ENCODE data around the gene KIF26A.

The KIF26A gene

GRCh38 chr14:104211215-104211614, 72.8 kb downstream of the KIF26A start:
- H3K27me3 ChIP-seq (ENCODE audit: control insufficient read depth, insufficient read depth, low read length): no peaks in the 10 kb centered on the region
- H3K36me3 ChIP-seq (ENCODE audit: control insufficient read depth, insufficient read depth, low read length): no peaks in the 10 kb centered on the region
- no peaks in the 10 kb centered on the region for H3K9me3 ChIP-seq (ENCODE audit: control insufficient read depth, insufficient read depth, low read length)
- no peak overlapping the region for H3K4me3 ChIP-seq (ENCODE audit: low read depth, low read length)
- H3K4me1 ChIP-seq (ENCODE audit: control insufficient read depth, insufficient read depth, low read length): no peaks in the 10 kb centered on the region
- H3K9ac ChIP-seq (ENCODE audit: low read depth, low read length): no peak overlapping the region

GRCh38 chr14:104211741-104212140, 73.4 kb downstream of the KIF26A start:
- Histone ChIP-seq H3K36me3 (ENCODE audit: control insufficient read depth, insufficient read depth, low read length) (no peaks in the 10 kb centered on the region), H3K9ac (ENCODE audit: low read depth, low read length) (no peak overlapping the region), H3K9me3 (ENCODE audit: control insufficient read depth, insufficient read depth, low read length) (no peaks in the 10 kb centered on the region), H3K4me3 (ENCODE audit: low read depth, low read length) (no peak overlapping the region), H3K4me1 (ENCODE audit: control insufficient read depth, insufficient read depth, low read length) (no peaks in the 10 kb centered on the region), H3K27me3 (ENCODE audit: control insufficient read depth, insufficient read depth, low read length) (no peaks in the 10 kb centered on the region)

GRCh38 chr14:104212206-104213095, 74.1 kb downstream of the KIF26A start:
- no peaks in the 10 kb centered on the region for H3K36me3 ChIP-seq (ENCODE audit: control insufficient read depth, insufficient read depth, low read length)
- no peak overlapping the region for H3K9ac ChIP-seq (ENCODE audit: low read depth, low read length)
- no peaks in the 10 kb centered on the region for H3K27me3 ChIP-seq (ENCODE audit: control insufficient read depth, insufficient read depth, low read length)
- no peaks in the 10 kb centered on the region for H3K4me1 ChIP-seq (ENCODE audit: control insufficient read depth, insufficient read depth, low read length)
- no peak overlapping the region for H3K4me3 ChIP-seq (ENCODE audit: low read depth, low read length)
- no peaks in the 10 kb centered on the region for H3K9me3 ChIP-seq (ENCODE audit: control insufficient read depth, insufficient read depth, low read length)

GRCh38 chr14:104213301-104214034, 75.1 kb downstream of the KIF26A start:
- Histone ChIP-seq H3K4me1 (ENCODE audit: control insufficient read depth, insufficient read depth, low read length) (no peaks in the 10 kb centered on the region), H3K27me3 (ENCODE audit: control insufficient read depth, insufficient read depth, low read length) (no peaks in the 10 kb centered on the region), H3K4me3 (ENCODE audit: low read depth, low read length) (no peak overlapping the region), H3K9ac (ENCODE audit: low read depth, low read length) (no peak overlapping the region), H3K36me3 (ENCODE audit: control insufficient read depth, insufficient read depth, low read length) (no peaks in the 10 kb centered on the region), H3K9me3 (ENCODE audit: control insufficient read depth, insufficient read depth, low read length) (no peaks in the 10 kb centered on the region)

- H3K27me3 ChIP-seq (ENCODE audit: control insufficient read depth, insufficient read depth, low read length): no peaks in the 10 kb centered on the region
- H3K36me3 ChIP-seq (ENCODE audit: control insufficient read depth, insufficient read depth, low read length): no peaks in the 10 kb centered on the region
- no peak overlapping the region for H3K4me3 ChIP-seq (ENCODE audit: low read depth, low read length)
- H3K4me1 ChIP-seq (ENCODE audit: control insufficient read depth, insufficient read depth, low read length): no peaks in the 10 kb centered on the region
- H3K9ac ChIP-seq (ENCODE audit: low read depth, low read length): no peak overlapping the region
- no peaks in the 10 kb centered on the region for H3K9me3 ChIP-seq (ENCODE audit: control insufficient read depth, insufficient read depth, low read length)
These were observed 76.2 kb downstream of the KIF26A start for GRCh38 chr14:104214431-104215218.

GRCh38 chr14:104215706-104216334, 77.4 kb downstream of the KIF26A start:
- Histone ChIP-seq H3K27me3 (ENCODE audit: control insufficient read depth, insufficient read depth, low read length) (no peaks in the 10 kb centered on the region), H3K4me3 (ENCODE audit: low read depth, low read length) (no peak overlapping the region), H3K4me1 (ENCODE audit: control insufficient read depth, insufficient read depth, low read length) (peaks cover 2% of the 10 kb centered on the region), H3K9me3 (ENCODE audit: control insufficient read depth, insufficient read depth, low read length) (no peaks in the 10 kb centered on the region), H3K36me3 (ENCODE audit: control insufficient read depth, insufficient read depth, low read length) (no peaks in the 10 kb centered on the region), H3K9ac (ENCODE audit: low read depth, low read length) (no peak overlapping the region)

GRCh38 chr14:104216457-104216856, 78.1 kb downstream of the KIF26A start:
- H3K4me1 ChIP-seq (ENCODE audit: control insufficient read depth, insufficient read depth, low read length): peaks cover 2% of the 10 kb centered on the region
- no peaks in the 10 kb centered on the region for H3K36me3 ChIP-seq (ENCODE audit: control insufficient read depth, insufficient read depth, low read length)
- H3K27me3 ChIP-seq (ENCODE audit: control insufficient read depth, insufficient read depth, low read length): no peaks in the 10 kb centered on the region
- no peak overlapping the region for H3K4me3 ChIP-seq (ENCODE audit: low read depth, low read length)
- H3K9ac ChIP-seq (ENCODE audit: low read depth, low read length): no peak overlapping the region
- H3K9me3 ChIP-seq (ENCODE audit: control insufficient read depth, insufficient read depth, low read length): no peaks in the 10 kb centered on the region

- H3K4me1 ChIP-seq (ENCODE audit: control insufficient read depth, insufficient read depth, low read length): peaks cover 2% of the 10 kb centered on the region
- H3K27me3 ChIP-seq (ENCODE audit: control insufficient read depth, insufficient read depth, low read length): no peaks in the 10 kb centered on the region
- no peaks in the 10 kb centered on the region for H3K36me3 ChIP-seq (ENCODE audit: control insufficient read depth, insufficient read depth, low read length)
- H3K9ac ChIP-seq (ENCODE audit: low read depth, low read length): no peak overlapping the region
- H3K4me3 ChIP-seq (ENCODE audit: low read depth, low read length): no peak overlapping the region
- H3K9me3 ChIP-seq (ENCODE audit: control insufficient read depth, insufficient read depth, low read length): no peaks in the 10 kb centered on the region
These were observed 79.3 kb downstream of the KIF26A start for GRCh38 chr14:104217486-104218360.

- H3K36me3 ChIP-seq (ENCODE audit: control insufficient read depth, insufficient read depth, low read length): no peaks in the 10 kb centered on the region
- no peak overlapping the region for H3K9ac ChIP-seq (ENCODE audit: low read depth, low read length)
- H3K27me3 ChIP-seq (ENCODE audit: control insufficient read depth, insufficient read depth, low read length): no peaks in the 10 kb centered on the region
- H3K4me3 ChIP-seq (ENCODE audit: low read depth, low read length): no peak overlapping the region
- peaks cover 4% of the 10 kb centered on the region for H3K4me1 ChIP-seq (ENCODE audit: control insufficient read depth, insufficient read depth, low read length)
- no peaks in the 10 kb centered on the region for H3K9me3 ChIP-seq (ENCODE audit: control insufficient read depth, insufficient read depth, low read length)
These were observed 80.2 kb downstream of the KIF26A start for GRCh38 chr14:104218361-104219180.

GRCh38 chr14:104219731-104220214, 81.4 kb downstream of the KIF26A start:
- H3K9me3 ChIP-seq (ENCODE audit: control insufficient read depth, insufficient read depth, low read length): no peaks in the 10 kb centered on the region
- H3K4me1 ChIP-seq (ENCODE audit: control insufficient read depth, insufficient read depth, low read length): peaks cover 8% of the 10 kb centered on the region
- H3K36me3 ChIP-seq (ENCODE audit: control insufficient read depth, insufficient read depth, low read length): no peaks in the 10 kb centered on the region
- H3K4me3 ChIP-seq (ENCODE audit: low read depth, low read length): no peak overlapping the region
- H3K27me3 ChIP-seq (ENCODE audit: control insufficient read depth, insufficient read depth, low read length): no peaks in the 10 kb centered on the region
- H3K9ac ChIP-seq (ENCODE audit: low read depth, low read length): no peak overlapping the region
